GM12892 (cell line): ENCODE measurements around the gene BCL7A.
"Not testable (repeated sequence)": the region's sequence is repeated elsewhere in the genome, so short reads cannot be mapped to it uniquely, and the experiment has no call there.

ENCODE experiments used
- POLR2AphosphoS5 ChIP-seq: IDR thresholded peaks from 2 replicates; pipeline ENCODE4 v1.6.1; 2011; ENCODE audit warnings: low read depth, low read length, control low read depth
- TAF1 ChIP-seq: IDR thresholded peaks from 2 replicates; pipeline ENCODE4 v1.6.1; 2011; ENCODE audit warnings: low read depth, mild to moderate bottlenecking, control low read depth, low read length, borderline replicate concordance

- not testable (repeated sequence) for TF ChIP-seq TAF1, POLR2AphosphoS5
Measured at GRCh38 chr12:121988519-121988918, 33.2 kb upstream of the BCL7A start.
